GM04503 (cell line): ENCODE measurements around the gene SPATA19.

ENCODE experiments used
- DNase-seq: peaks from one replicate; pipeline ENCODE4 v3.0.0-alpha.2; 2012; ENCODE audit warnings: low read depth

SPATA19 gene

DNA sequence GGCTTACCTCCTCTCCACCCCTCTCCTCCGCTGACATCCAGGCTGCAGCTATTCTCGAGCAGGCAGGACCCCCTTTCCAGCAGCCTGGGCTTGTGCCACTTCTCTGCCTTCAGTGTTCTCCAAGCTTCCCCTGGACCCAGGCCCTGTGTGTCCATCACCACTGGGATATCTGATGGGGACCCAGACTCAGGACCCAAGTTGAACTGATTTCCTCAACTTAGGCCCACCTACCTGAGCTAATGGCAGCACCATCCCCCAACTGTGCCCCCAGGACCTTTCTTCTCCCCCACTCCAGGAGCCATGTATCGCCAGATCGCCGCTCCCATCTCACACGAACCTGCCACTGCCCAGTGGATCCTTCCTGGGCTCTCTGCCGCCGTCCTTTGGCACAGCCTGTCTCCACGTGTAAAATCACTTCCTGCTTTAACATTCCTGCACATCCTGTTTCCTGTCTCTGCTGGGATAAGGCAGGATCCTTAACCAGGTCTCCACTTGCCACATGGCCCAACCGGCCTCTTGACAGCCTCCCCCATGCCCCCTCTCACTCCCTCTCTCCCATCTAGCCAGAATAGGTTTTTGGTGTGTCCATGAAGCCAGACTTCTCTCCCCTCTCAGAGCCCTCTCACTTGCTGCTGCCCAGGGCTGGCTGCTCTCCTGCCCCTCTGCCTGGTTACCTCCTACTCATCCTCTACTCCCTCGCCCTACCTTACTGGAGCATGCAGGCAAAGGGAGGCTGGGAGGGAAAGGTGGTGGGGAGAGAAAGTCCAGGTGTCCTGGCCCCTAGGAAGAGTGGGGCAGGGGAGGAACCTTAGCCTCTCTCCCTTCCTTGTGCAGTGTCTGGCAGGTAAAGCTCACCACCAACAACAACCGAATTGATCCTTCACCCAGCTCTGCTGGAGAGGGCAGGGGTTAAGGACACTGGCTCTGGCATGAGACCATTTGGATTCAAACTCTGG is 9.4 kb downstream of the SPATA19 start:
- no peak for DNase-seq

DNA sequence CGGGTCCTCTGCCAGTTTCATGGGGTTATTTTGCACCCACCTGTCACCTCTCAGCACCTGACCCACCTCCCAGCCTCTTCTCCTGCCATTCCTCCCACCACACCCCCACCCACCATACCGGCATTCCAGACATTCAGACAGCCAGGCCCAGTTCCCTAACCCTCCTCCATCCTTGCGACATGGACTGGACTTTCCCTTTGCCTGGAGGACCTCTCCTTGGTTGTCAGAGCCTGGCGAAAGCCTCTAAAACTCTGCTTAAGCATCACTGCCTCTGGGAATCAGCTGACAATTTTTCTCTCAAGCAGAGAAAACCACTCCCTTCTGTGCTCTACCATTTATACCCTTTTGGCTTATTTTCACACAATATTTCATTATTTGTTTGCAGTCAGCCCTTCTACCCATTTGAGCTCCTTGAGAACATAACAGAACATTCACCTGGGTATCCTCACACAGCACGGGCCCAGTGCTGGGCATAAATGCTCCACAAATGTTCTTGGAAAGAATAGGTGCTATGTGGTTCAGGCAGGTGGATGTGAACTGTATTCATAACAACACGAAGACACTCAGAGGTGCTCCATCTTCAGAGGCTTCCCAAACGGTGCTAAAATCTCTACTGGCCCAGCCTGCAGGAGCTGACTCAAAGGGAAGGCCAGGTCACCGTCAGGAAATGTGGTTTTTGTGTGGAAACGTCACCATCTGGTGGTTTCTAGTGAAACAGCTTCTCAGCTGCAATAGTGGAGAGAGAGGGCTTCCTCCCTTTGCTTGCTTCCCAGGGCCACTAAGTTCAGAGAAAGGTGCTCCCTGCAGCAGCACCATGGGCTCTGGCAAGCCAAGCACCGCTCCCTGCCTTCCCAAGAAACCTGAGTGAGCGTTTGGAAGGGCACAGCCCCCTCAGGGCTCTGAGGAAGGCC is 10.4 kb downstream of the SPATA19 start:
- peak; percentile 16 for DNase-seq

DNA sequence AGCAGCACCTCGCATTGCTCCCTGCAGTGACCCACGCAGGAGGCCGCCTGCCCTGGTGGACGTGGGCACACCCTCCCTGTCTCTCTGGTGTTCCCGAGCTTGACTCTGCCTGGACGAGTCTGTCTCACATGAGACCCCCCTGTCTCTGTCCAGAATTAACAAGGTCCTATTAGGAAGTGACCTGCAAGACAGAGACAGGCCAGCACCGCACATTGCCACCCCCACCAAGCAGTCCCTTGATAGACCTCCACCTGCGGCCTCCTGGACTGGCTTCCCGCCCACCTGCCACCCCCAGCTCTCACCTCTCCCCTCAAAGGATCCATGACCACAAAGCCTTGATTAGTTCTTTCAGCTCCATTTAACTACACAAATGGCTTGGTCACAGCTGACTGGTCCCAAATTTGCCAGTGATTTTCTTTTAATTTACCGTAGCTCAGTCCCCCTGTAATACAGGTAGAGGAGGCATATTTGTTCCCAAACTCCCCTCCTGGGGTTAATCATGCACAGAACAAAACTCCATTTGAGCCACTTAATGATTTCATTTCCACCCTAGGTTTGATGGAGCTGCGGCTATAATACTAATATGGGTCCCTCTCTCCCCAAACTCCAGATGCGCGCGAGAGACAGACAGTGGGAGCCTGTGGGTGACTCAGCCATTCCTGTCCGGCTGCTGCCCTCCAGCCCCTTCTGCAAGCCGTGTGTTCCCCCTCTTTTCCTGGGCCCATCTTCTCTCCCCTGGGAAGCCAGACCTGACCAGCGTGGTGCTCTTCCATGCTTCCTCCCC is 11.2 kb downstream of the SPATA19 start:
- no peak for DNase-seq

DNA sequence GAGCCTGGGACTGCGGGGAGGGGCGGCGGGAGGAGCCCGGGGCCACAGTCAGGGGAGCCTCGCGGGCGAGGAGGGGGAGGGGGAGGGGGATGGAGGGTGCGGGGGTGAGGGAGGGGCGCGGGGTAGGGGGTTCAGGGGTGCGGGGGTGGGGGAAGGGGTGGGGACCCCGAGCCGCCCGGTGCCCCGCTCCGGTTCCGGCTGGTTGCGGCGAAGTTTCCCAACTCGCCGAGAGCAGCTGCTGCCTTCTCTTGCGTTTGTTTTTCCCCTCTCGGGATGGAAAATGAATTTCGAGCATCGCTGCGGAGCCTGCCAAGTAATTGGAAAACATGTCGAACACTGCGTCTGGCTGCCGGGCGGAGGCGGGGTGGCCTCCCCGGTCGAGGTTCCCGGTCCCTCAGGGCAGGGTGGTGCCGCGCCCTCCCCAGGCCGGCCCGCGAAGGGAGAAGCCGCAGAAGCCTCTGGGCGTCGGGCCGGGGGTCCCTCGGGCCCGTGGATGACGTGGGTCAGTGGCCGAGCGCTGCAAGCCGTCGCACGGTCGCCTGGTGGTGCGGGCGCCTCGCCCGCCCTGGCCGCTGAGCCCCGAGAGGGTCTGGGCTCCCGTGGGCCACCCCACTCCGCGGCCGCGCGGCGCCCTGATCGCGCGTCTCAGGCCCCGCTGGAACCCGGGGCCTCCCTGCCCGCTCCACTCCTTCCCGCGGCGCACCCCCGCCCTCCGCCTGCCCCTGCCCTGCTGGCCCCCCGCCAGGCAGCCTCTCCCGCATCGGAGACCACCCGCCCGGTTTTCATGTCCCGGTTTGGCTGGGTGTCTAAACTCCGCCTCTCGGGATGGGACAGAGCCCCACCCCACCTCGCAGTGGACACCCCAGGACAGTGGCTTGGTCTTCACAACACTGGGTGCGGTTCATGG is 12.1 kb downstream of the SPATA19 start:
- no peak for DNase-seq

- no peak for DNase-seq
These were observed 13.0 kb downstream of the SPATA19 start for GRCh38 chr11:133832096-133832990.

- no peak for DNase-seq
These were observed 14.1 kb downstream of the SPATA19 start for GRCh38 chr11:133830931-133831907.

GRCh38 chr11:133829566-133829965 is 15.7 kb downstream of the SPATA19 start:
- DNase-seq, result no peak

GRCh38 chr11:133828871-133829270 is 16.4 kb downstream of the SPATA19 start:
- no peak for DNase-seq

DNA sequence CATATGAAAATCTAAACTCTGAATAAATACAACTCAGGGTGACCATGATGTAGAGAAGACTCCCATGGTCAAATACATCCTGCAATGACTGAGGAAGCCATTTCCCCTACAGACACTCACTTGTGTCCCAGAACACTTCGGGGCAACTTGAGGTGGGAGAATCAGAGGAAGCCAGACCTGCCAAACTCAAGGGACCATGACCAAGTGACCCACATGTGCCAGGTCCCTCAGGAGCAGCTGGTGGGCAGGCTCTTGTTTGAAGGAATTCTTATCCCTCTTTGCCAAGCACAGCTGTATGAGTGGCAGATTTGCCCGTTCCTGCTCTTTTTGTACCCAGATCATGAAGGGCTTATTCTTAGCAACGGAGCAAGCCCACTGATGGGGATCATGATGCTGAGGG is 17.8 kb downstream of the SPATA19 start:
- DNase-seq, result no peak

DNA sequence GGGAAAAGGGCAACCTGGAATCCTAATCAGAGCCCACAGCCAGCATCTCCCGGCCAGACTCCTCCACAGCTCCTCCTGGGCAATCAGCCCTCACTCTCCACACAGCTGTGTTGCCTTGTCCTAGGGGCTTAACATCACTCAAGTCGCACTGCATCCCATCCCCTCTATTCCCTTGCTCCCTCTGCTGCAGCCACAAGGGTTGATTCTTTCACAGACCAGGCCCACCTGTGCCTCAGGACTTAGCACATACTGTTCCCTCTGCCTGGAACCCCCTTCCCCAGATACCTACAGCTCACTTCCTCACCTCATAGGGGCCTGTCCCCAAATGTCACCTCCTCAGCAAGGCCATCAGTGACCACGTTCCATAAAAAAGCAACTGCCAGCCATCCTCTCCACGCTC is 18.4 kb downstream of the SPATA19 start:
- DNase-seq, result no peak

- no peak for DNase-seq
These were observed 19.6 kb downstream of the SPATA19 start for GRCh38 chr11:133825666-133826065.

DNA sequence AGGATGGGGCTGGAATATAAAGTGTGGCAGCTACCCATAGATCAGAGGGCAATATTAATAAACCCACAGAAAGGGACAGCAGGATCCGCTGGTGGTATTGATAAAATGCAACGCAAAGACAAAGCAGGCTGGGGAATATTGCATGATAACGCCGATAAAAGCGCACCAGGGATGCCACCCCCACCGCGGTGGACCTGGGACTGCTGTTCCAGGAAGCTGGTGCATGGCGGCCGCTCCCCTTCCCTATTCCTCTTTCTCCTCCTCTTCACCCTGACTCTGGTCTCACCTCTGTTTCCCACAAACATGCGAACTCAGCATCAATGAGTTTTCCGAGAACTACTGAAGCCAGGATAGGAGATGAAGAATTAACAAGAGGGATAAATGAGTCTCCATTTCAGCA is 20.2 kb downstream of the SPATA19 start:
- DNase-seq, result no peak

GRCh38 chr11:133824593-133824992 is 20.7 kb downstream of the SPATA19 start:
- DNase-seq, result no peak

DNA sequence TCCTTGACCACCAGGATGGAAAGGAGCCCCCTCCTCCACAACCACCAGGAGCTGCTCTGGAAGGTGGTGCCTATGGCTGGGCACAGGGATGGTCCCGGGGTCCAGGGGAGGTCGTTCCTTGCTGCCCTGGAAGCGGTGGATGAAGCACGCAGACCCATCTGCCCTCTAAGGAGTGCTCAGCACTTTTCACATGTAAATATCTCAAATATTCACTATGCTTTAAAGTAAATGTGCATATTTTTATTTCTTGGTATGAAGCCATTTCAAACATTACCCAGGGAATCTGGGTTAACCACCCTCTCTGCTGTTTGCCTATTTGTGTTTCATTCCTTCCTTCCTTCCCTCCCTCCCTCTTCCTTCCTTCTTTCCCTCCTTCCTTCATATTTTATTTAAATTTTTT is 21.7 kb downstream of the SPATA19 start:
- no peak for DNase-seq

DNA sequence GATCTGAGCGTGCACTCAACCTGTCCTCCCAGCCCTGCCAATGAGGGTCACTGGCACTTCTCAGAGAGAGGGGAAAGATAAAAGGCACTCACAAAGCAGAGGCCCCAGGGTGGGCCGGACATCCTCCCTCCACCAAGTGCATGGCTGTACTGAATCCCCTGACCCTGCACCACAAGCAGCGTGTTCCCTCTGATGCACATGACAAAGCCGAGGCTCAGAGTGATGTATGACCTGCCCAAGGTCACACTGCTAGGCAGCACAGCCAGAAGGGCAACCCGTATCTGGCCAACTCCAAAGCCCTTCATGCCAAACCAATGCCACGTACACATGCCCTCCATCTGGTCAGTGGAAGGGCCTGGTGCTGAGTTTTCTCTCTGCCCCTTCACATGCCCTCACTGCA is 22.1 kb downstream of the SPATA19 start:
- no peak for DNase-seq

DNA sequence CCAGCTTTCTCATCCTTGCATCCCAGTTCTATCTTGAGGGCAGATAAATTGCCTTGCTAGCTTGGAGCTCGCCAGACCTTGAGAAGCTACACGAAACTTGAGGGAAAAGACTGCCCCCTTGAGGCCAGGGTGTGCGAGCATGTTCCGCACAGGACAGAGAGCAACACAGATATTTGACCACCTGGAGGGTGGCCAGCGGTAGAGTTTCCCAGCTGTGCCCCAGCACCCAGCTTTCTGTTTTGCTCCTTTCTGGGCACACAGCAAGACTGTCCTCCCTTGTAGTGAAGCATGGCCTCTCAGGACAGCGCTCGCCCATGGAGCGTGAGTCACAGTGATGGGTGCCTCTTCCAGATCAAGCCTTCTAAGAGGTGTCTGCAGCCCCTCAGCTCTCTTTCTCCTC is 23.5 kb downstream of the SPATA19 start:
- no peak for DNase-seq

GRCh38 chr11:133819746-133820315 is 25.5 kb downstream of the SPATA19 start:
- DNase-seq, result no peak

DNA sequence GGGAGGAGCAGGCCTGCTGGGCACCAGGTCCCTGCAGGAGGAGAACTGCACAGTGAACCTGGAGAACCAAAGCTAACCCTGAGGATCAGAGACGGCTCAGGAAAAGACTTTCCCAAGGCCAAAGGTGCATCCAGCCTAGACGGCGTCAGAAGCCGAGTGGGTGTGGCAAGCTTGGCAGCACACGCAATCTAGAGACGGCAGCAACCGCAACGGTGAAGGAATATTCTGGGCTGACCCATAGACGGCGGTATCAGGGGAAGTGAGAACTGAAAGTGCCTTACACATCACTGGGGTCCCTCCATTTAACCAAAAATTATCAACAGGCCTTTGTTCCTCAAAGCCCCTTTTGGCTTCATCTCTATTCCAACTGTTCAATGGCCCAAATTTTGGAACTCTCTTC is 26.2 kb downstream of the SPATA19 start:
- DNase-seq, result no peak
